HepG2 (cell line): ENCODE results near the gene SAMD10. TPM values are rescaled to one million over a fixed set of nuclear protein-coding genes. Genes with fewer than 3 reads are reported as not detected.

Source experiments
- ATF2 ChIP-seq: sonication (generic); formaldehyde crosslinking; IDR thresholded peaks from 2 replicates; pipeline ENCODE4 v1.4.0; 2020; ENCODE audit warnings: missing genetic modification reagents
- CENPT ChIP-seq: sonication (generic); formaldehyde crosslinking; IDR thresholded peaks from 2 replicates; pipeline ENCODE4 v1.8.0; 2022; ENCODE audit warnings: low read depth, mild to moderate bottlenecking, moderate library complexity, missing genetic modification reagents
- FUBP1 ChIP-seq: sonication (generic); formaldehyde crosslinking; IDR thresholded peaks from 2 replicates; pipeline ENCODE4 v1.5.1; 2020; ENCODE audit warnings: missing genetic modification reagents, mild to moderate bottlenecking, borderline replicate concordance
- ISX ChIP-seq: sonication (generic); formaldehyde crosslinking; conservative IDR thresholded peaks from 2 replicates; pipeline ENCODE4 v1.5.0; 2020; ENCODE audit warnings: missing genetic modification reagents
- KLF11 ChIP-seq: IDR thresholded peaks from 2 replicates; pipeline ENCODE4 v1.6.1; 2016; ENCODE audit warnings: missing compliant biosample characterization
- KLF16 ChIP-seq, 2 experiments: sonication (generic) in 1 of 2; formaldehyde crosslinking in 1 of 2; IDR thresholded peaks; 2 replicates each; pipeline versions ENCODE4 v1.6.1 to v1.8.0; 2016 to 2023; ENCODE audit warnings: missing genetic modification reagents in 2 of 2, missing compliant biosample characterization in 1 of 2
- MLLT10 ChIP-seq: sonication (generic); formaldehyde crosslinking; IDR thresholded peaks from 2 replicates; pipeline ENCODE4 v1.4.0; 2020; ENCODE audit warnings: missing genetic modification reagents
- MYNN ChIP-seq: sonication (generic); formaldehyde crosslinking; IDR thresholded peaks from 2 replicates; pipeline ENCODE4 v1.4.0; 2020; ENCODE audit warnings: mild to moderate bottlenecking, low read depth, missing genetic modification reagents
- NONO ChIP-seq, 2 experiments: fragments of 450-650 bp in 1 of 2; sonication (generic) in 1 of 2; formaldehyde crosslinking in 1 of 2; IDR thresholded peaks in 1 of 2; conservative IDR thresholded peaks in 1 of 2; 2 replicates each; pipeline versions ENCODE4 v1.6.1 to v1.8.0; 2017 to 2022; ENCODE audit warnings: mild to moderate bottlenecking in 1 of 2, missing genetic modification reagents in 1 of 2, moderate library complexity in 1 of 2
- NR2C2 ChIP-seq: sonication (generic); formaldehyde crosslinking; IDR thresholded peaks from 2 replicates; pipeline ENCODE4 v1.4.0; 2020; ENCODE audit warnings: missing genetic modification reagents, mild to moderate bottlenecking, moderate library complexity, borderline replicate concordance
- POGZ ChIP-seq: sonication (generic); formaldehyde crosslinking; IDR thresholded peaks from 2 replicates; pipeline ENCODE4 v1.4.0; 2020; ENCODE audit warnings: mild to moderate bottlenecking, missing genetic modification reagents
- SALL2 ChIP-seq: sonication (generic); formaldehyde crosslinking; IDR thresholded peaks from 2 replicates; pipeline ENCODE4 v1.8.1; 2023; ENCODE audit warnings: mild to moderate bottlenecking, missing genetic modification reagents, inconsistent platforms
- SETDB1 ChIP-seq: sonication (generic); formaldehyde crosslinking; IDR thresholded peaks from 2 replicates; pipeline ENCODE4 v1.5.1; 2020; ENCODE audit warnings: missing genetic modification reagents, mild to moderate bottlenecking, borderline replicate concordance
- STAG1 ChIP-seq: sonication (generic); formaldehyde crosslinking; IDR thresholded peaks from 2 replicates; pipeline ENCODE4 v1.4.0; 2020; ENCODE audit warnings: missing genetic modification reagents
- TGIF2 ChIP-seq: IDR thresholded peaks from 2 replicates; pipeline ENCODE4 v1.6.1; 2016; ENCODE audit warnings: control low read depth, missing compliant biosample characterization
- THRA ChIP-seq: sonication (generic); formaldehyde crosslinking; IDR thresholded peaks from 2 replicates; pipeline ENCODE4 v1.4.0; 2020; ENCODE audit warnings: missing genetic modification reagents, borderline replicate concordance
- TP53 ChIP-seq: sonication (generic); formaldehyde crosslinking; conservative IDR thresholded peaks from 2 replicates; pipeline ENCODE4 v1.4.0; 2020; ENCODE audit warnings: missing genetic modification reagents
- ZBTB38 ChIP-seq: sonication (generic); formaldehyde crosslinking; IDR thresholded peaks from 2 replicates; pipeline ENCODE4 v1.5.1; 2020; ENCODE audit warnings: mild to moderate bottlenecking, missing genetic modification reagents
- ZBTB8A ChIP-seq: sonication (generic); formaldehyde crosslinking; IDR thresholded peaks from 2 replicates; pipeline ENCODE4 v1.4.0; 2020; ENCODE audit warnings: mild to moderate bottlenecking, low read depth, missing genetic modification reagents, borderline replicate concordance
- ZC3H13 ChIP-seq: sonication (generic); formaldehyde crosslinking; IDR thresholded peaks from 2 replicates; pipeline ENCODE4 v1.8.1; 2023; ENCODE audit warnings: mild to moderate bottlenecking, missing genetic modification reagents, moderate library complexity
- ZNF143 ChIP-seq: sonication (generic); formaldehyde crosslinking; IDR thresholded peaks from 2 replicates; pipeline ENCODE4 v1.4.0; 2020; ENCODE audit warnings: missing genetic modification reagents
- ZNF382 ChIP-seq: sonication (generic); formaldehyde crosslinking; IDR thresholded peaks from 2 replicates; pipeline ENCODE4 v1.5.0; 2020; ENCODE audit warnings: missing genetic modification reagents, mild to moderate bottlenecking, borderline replicate concordance
- ZNF773 ChIP-seq: sonication (generic); formaldehyde crosslinking; IDR thresholded peaks from 2 replicates; pipeline ENCODE4 v1.4.0; 2020; ENCODE audit warnings: missing genetic modification reagents, borderline replicate concordance
- ZNF879 ChIP-seq: sonication (generic); formaldehyde crosslinking; IDR thresholded peaks from 2 replicates; pipeline ENCODE4 v1.8.1; 2023; ENCODE audit warnings: missing genetic modification reagents
- ZNF883 ChIP-seq: sonication (generic); formaldehyde crosslinking; IDR thresholded peaks from 2 replicates; pipeline ENCODE4 v1.5.1; 2020; ENCODE audit warnings: mild to moderate bottlenecking, missing genetic modification reagents; ENCODE audit errors: not compliant biosample characterization
- polyA plus RNA-seq, 8 experiments: library from polyadenylated mRNA; depleted of rRNA in 3 of 8; stranded (reverse) in 7 of 8; unstranded in 1 of 8; fragments of >200 nt; fragmentation: Illumina TruSeq in 4 of 8; extraction: Trizol in 4 of 8; gene quantifications; 2 replicates each; pipeline versions ENCODE4 v1.2.1 to v1.2.3, GENCODE V29; 2011 to 2016; ENCODE audit warnings: low read depth in 4 of 8, missing spikeins in 1 of 8, mixed read lengths in 1 of 8; ENCODE audit not compliant: insufficient read depth in 1 of 8
- total RNA-seq, 5 experiments: library from RNA; depleted of rRNA; stranded (reverse); fragments of >200 nt; fragmentation: Illumina TruSeq; extraction: Trizol; gene quantifications; 2 replicates each; pipeline ENCODE4 v1.2.3, GENCODE V29; 2016; ENCODE audit warnings: low read depth in 1 of 5

SAMD10 gene
- total and polyA plus RNA-seq, 2 of the 13 experiments (the other 11 are each of a cell fraction or from before 2014, with no cell fraction given) = 6.1 to 11.0 TPM

GRCh38 chr20:63955827-63956663 lies 23.4 kb downstream of the SAMD10 start, which contains the start of gene UCKL1 (continued):
- peak; percentile 96 for TF ChIP-seq MLLT10 (CRISPR knock-in tag)
- TF ChIP-seq ZBTB8A (CRISPR knock-in tag) = peak; percentile 96
- peak; percentile 86; the same call in 1 of the 2 replicates for TF ChIP-seq KLF11 (CRISPR knock-in tag)
- TF ChIP-seq ISX (CRISPR knock-in tag) = peak; percentile 97
- TF ChIP-seq POGZ (CRISPR knock-in tag) = peak; percentile 87
- peak; percentile 82; the same call in 1 of the 2 replicates for TF ChIP-seq SETDB1 (CRISPR knock-in tag)
- peak; percentile 99 for TF ChIP-seq ZNF883 (CRISPR knock-in tag)
- TF ChIP-seq ZNF382 = no peak
- TF ChIP-seq TP53 (CRISPR knock-in tag) = peak; percentile 91
- peak; percentile 32 for TF ChIP-seq STAG1 (CRISPR knock-in tag)
- 0 out of 2 replicates have a peak, but pooled peaks have one; percentile 55 for TF ChIP-seq FUBP1
- peak; percentile 95 for TF ChIP-seq NR2C2 (CRISPR knock-in tag)
- peak; percentile 78 to 99; a peak in 3 of 4 replicates for TF ChIP-seq KLF16 (CRISPR knock-in tag; IDR thresholded peaks at IDR 0.05)
- peak; percentile 94 for TF ChIP-seq MYNN (CRISPR knock-in tag)
- peak; percentile 100 for TF ChIP-seq SALL2 (CRISPR knock-in tag)
- TF ChIP-seq THRA (CRISPR knock-in tag) = peak; percentile 92
- peak; percentile 63; the same call in 1 of the 2 replicates for TF ChIP-seq CENPT (CRISPR knock-in tag)
- TF ChIP-seq TGIF2 (CRISPR knock-in tag) = peak; percentile 92
- TF ChIP-seq ZC3H13 (CRISPR knock-in tag) = peak; percentile 99
- peak; percentile 98 for TF ChIP-seq ZBTB38 (CRISPR knock-in tag)
- TF ChIP-seq ZNF879 (CRISPR knock-in tag) = peak; percentile 72; the same call in 1 of the 2 replicates
- peak; percentile 97 for TF ChIP-seq ZNF773 (CRISPR knock-in tag)
- no peak for TF ChIP-seq NONO (IDR thresholded peaks at IDR 0.05)
- TF ChIP-seq NONO (CRISPR knock-in tag; conservative IDR thresholded peaks at IDR 0.05) = peak; percentile 99
- TF ChIP-seq ZNF143 (CRISPR knock-in tag) = peak; percentile 98
- TF ChIP-seq ATF2 (CRISPR knock-in tag) = peak; percentile 70
